HepG2 (cell line): Measurements from ENCODE around the gene CHCHD3. TPM values are rescaled to one million over a fixed set of nuclear protein-coding genes. Genes with fewer than 3 reads are reported as not detected.

Source experiments
- ARNT ChIP-seq: fragments of 450-650 bp; IDR thresholded peaks from 2 replicates; pipeline ENCODE4 v1.6.1; 2017
- GFI1 ChIP-seq: sonication (generic); formaldehyde crosslinking; IDR thresholded peaks from 2 replicates; pipeline ENCODE4 v1.5.0; 2020; ENCODE audit warnings: missing genetic modification reagents, mild to moderate bottlenecking, borderline replicate concordance
- KAT7 ChIP-seq: IDR thresholded peaks from 2 replicates; pipeline ENCODE4 v1.6.1; 2018; ENCODE audit warnings: borderline replicate concordance, missing compliant biosample characterization
- PRMT3 ChIP-seq: sonication (generic); formaldehyde crosslinking; IDR thresholded peaks from 2 replicates; pipeline ENCODE4 v1.8.1; 2022; ENCODE audit warnings: low read depth, mild to moderate bottlenecking, moderate library complexity, missing genetic modification reagents, borderline replicate concordance
- RBM22 ChIP-seq: fragments of 200-400 bp; formaldehyde crosslinking; optimal IDR thresholded peaks from 2 replicates; pipeline ENCODE3; 2017; ENCODE audit warnings: mild to moderate bottlenecking, low read length, moderate library complexity
- SALL1 ChIP-seq: sonication (generic); formaldehyde crosslinking; IDR thresholded peaks from 2 replicates; pipeline ENCODE4 v1.8.0; 2022; ENCODE audit warnings: mild to moderate bottlenecking, missing genetic modification reagents
- TAF1 ChIP-seq: sonication (generic); formaldehyde crosslinking; IDR thresholded peaks from 2 replicates; pipeline ENCODE4 v1.4.0; 2020; ENCODE audit warnings: missing genetic modification reagents
- THRA ChIP-seq: sonication (generic); formaldehyde crosslinking; IDR thresholded peaks from 2 replicates; pipeline ENCODE4 v1.4.0; 2020; ENCODE audit warnings: missing genetic modification reagents, borderline replicate concordance
- ZFP90 ChIP-seq: sonication (generic); formaldehyde crosslinking; IDR thresholded peaks from 2 replicates; pipeline ENCODE4 v1.8.0; 2022; ENCODE audit warnings: missing genetic modification reagents, mild to moderate bottlenecking, inconsistent platforms, borderline replicate concordance
- ZFX ChIP-seq: sonication (generic); formaldehyde crosslinking; IDR thresholded peaks from 2 replicates; pipeline ENCODE4 v1.4.0; 2020; ENCODE audit warnings: mild to moderate bottlenecking, low read depth, missing genetic modification reagents, moderate library complexity
- ZMAT3 ChIP-seq: sonication (generic); formaldehyde crosslinking; conservative IDR thresholded peaks from 2 replicates; pipeline ENCODE4 v1.7.0; 2021; ENCODE audit warnings: missing genetic modification reagents
- ZNF414 ChIP-seq: sonication (generic); formaldehyde crosslinking; IDR thresholded peaks from 2 replicates; pipeline ENCODE4 v1.5.0; 2020; ENCODE audit warnings: missing genetic modification reagents
- ZNF7 ChIP-seq: IDR thresholded peaks from 2 replicates; pipeline ENCODE4 v1.6.1; 2016; ENCODE audit warnings: missing biosample characterization, missing genetic modification reagents
- ZNF841 ChIP-seq: sonication (generic); formaldehyde crosslinking; IDR thresholded peaks from 2 replicates; pipeline ENCODE4 v1.8.1; 2023; ENCODE audit warnings: missing genetic modification reagents, borderline replicate concordance
- ZNF879 ChIP-seq: sonication (generic); formaldehyde crosslinking; IDR thresholded peaks from 2 replicates; pipeline ENCODE4 v1.8.1; 2023; ENCODE audit warnings: missing genetic modification reagents
- ZSCAN21 ChIP-seq: sonication (generic); formaldehyde crosslinking; IDR thresholded peaks from 2 replicates; pipeline ENCODE4 v1.8.0; 2022; ENCODE audit warnings: mild to moderate bottlenecking, missing genetic modification reagents, moderate library complexity, borderline replicate concordance
- polyA plus RNA-seq, 8 experiments: library from polyadenylated mRNA; depleted of rRNA in 3 of 8; stranded (reverse) in 7 of 8; unstranded in 1 of 8; fragments of >200 nt; fragmentation: Illumina TruSeq in 4 of 8; extraction: Trizol in 4 of 8; gene quantifications; 2 replicates each; pipeline versions ENCODE4 v1.2.1 to v1.2.3, GENCODE V29; 2011 to 2016; ENCODE audit warnings: low read depth in 4 of 8, missing spikeins in 1 of 8, mixed read lengths in 1 of 8; ENCODE audit not compliant: insufficient read depth in 1 of 8
- total RNA-seq, 5 experiments: library from RNA; depleted of rRNA; stranded (reverse); fragments of >200 nt; fragmentation: Illumina TruSeq; extraction: Trizol; gene quantifications; 2 replicates each; pipeline ENCODE4 v1.2.3, GENCODE V29; 2016; ENCODE audit warnings: low read depth in 1 of 5
- TF ChIP-seq, protein P1 (sequence below): sonication (generic); formaldehyde crosslinking; conservative IDR thresholded peaks from 2 replicates; pipeline ENCODE4 v1.4.0; 2020; ENCODE audit warnings: mild to moderate bottlenecking, missing genetic modification reagents, moderate library complexity
- TF ChIP-seq, protein P2 (sequence below): sonication (generic); formaldehyde crosslinking; IDR thresholded peaks from 2 replicates; pipeline ENCODE4 v1.4.0; 2020; ENCODE audit warnings: missing genetic modification reagents, borderline replicate concordance
- TF ChIP-seq, protein P3 (sequence below): sonication (generic); formaldehyde crosslinking; conservative IDR thresholded peaks from 2 replicates; pipeline ENCODE4 v1.8.1; 2023; ENCODE audit warnings: missing genetic modification reagents

Gene CHCHD3
- total and polyA plus RNA-seq, 2 of the 13 experiments (the other 11 are each of a cell fraction or from before 2014, with no cell fraction given), result 32.7 to 86.8 TPM

DNA sequence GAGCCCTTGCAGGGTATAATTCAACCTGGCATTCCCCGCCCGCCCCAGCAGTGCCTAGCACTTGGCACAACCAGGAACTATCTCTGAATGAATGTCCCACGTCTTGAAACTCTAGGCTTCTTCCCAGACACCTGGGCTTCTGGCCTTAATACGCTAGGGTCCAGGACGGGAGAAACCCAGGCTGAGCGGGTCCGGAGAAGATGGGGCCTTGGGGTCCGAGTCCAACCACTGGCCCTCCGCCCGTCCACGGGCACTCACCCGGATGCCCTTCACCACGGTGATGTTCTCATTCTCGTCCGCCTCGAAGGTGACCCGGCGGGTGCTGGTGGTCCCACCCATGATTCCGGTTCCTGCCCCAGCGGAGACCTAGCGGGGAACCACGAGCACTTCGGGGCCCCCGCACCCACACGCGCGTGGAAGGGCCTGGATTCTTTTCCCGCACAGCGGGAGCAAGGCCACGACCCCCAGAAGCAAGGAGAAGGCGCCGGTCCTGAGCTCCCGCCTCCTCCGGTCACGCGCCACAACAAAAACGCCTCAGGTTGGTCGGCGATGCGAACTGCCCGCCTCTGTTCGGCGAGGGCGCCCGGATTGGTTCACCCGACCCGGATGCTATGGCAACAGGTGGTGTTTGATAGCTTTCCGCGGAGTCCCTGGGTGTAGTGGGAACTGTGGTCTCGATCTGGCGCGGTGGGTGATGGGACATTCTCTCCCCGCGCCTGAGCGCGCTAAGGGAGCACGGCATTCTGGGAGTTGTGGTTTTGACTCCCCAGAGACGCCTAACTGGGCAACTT, at the start of gene CHCHD3 (continued):
- TF ChIP-seq, protein P1, sequence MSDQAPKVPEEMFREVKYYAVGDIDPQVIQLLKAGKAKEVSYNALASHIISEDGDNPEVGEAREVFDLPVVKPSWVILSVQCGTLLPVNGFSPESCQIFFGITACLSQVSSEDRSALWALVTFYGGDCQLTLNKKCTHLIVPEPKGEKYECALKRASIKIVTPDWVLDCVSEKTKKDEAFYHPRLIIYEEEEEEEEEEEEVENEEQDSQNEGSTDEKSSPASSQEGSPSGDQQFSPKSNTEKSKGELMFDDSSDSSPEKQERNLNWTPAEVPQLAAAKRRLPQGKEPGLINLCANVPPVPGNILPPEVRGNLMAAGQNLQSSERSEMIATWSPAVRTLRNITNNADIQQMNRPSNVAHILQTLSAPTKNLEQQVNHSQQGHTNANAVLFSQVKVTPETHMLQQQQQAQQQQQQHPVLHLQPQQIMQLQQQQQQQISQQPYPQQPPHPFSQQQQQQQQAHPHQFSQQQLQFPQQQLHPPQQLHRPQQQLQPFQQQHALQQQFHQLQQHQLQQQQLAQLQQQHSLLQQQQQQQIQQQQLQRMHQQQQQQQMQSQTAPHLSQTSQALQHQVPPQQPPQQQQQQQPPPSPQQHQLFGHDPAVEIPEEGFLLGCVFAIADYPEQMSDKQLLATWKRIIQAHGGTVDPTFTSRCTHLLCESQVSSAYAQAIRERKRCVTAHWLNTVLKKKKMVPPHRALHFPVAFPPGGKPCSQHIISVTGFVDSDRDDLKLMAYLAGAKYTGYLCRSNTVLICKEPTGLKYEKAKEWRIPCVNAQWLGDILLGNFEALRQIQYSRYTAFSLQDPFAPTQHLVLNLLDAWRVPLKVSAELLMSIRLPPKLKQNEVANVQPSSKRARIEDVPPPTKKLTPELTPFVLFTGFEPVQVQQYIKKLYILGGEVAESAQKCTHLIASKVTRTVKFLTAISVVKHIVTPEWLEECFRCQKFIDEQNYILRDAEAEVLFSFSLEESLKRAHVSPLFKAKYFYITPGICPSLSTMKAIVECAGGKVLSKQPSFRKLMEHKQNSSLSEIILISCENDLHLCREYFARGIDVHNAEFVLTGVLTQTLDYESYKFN (CRISPR knock-in tag), result peak; percentile 7; the same call in 1 of the 2 replicates
- TF ChIP-seq ZNF841 (CRISPR knock-in tag), result no peak
- TF ChIP-seq, protein P2, sequence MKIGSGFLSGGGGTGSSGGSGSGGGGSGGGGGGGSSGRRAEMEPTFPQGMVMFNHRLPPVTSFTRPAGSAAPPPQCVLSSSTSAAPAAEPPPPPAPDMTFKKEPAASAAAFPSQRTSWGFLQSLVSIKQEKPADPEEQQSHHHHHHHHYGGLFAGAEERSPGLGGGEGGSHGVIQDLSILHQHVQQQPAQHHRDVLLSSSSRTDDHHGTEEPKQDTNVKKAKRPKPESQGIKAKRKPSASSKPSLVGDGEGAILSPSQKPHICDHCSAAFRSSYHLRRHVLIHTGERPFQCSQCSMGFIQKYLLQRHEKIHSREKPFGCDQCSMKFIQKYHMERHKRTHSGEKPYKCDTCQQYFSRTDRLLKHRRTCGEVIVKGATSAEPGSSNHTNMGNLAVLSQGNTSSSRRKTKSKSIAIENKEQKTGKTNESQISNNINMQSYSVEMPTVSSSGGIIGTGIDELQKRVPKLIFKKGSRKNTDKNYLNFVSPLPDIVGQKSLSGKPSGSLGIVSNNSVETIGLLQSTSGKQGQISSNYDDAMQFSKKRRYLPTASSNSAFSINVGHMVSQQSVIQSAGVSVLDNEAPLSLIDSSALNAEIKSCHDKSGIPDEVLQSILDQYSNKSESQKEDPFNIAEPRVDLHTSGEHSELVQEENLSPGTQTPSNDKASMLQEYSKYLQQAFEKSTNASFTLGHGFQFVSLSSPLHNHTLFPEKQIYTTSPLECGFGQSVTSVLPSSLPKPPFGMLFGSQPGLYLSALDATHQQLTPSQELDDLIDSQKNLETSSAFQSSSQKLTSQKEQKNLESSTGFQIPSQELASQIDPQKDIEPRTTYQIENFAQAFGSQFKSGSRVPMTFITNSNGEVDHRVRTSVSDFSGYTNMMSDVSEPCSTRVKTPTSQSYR (CRISPR knock-in tag), result no peak
- TF ChIP-seq PRMT3 (CRISPR knock-in tag), result no peak
- TF ChIP-seq ZNF879 (CRISPR knock-in tag), result no peak
- peak; percentile 27; the same call in 1 of the 2 replicates for TF ChIP-seq THRA (CRISPR knock-in tag)
- TF ChIP-seq ZNF7, result no peak
- TF ChIP-seq, protein P3, sequence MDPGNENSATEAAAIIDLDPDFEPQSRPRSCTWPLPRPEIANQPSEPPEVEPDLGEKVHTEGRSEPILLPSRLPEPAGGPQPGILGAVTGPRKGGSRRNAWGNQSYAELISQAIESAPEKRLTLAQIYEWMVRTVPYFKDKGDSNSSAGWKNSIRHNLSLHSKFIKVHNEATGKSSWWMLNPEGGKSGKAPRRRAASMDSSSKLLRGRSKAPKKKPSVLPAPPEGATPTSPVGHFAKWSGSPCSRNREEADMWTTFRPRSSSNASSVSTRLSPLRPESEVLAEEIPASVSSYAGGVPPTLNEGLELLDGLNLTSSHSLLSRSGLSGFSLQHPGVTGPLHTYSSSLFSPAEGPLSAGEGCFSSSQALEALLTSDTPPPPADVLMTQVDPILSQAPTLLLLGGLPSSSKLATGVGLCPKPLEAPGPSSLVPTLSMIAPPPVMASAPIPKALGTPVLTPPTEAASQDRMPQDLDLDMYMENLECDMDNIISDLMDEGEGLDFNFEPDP (CRISPR knock-in tag), result no peak
- TF ChIP-seq KAT7 (CRISPR knock-in tag), result no peak
- TF ChIP-seq ZFX (CRISPR knock-in tag), result peak; percentile 97
- no peak for TF ChIP-seq ARNT
- TF ChIP-seq RBM22, result peak; percentile 92
- peak; percentile 20; the same call in 1 of the 2 replicates for TF ChIP-seq GFI1
- peak; percentile 69 for TF ChIP-seq ZMAT3
- TF ChIP-seq ZNF414 (CRISPR knock-in tag), result no peak
- no peak for TF ChIP-seq ZFP90 (CRISPR knock-in tag)
- TF ChIP-seq SALL1 (CRISPR knock-in tag), result peak; percentile 72; the same call in 1 of the 2 replicates
- peak; percentile 66; the same call in 1 of the 2 replicates for TF ChIP-seq TAF1
- TF ChIP-seq ZSCAN21 (CRISPR knock-in tag), result 0 out of 2 replicates have a peak, but pooled peaks have one; percentile 38
